HG03460 (cell line): Measurements from ENCODE around the gene LINGO3.
"Not testable (repeated sequence)": the region's sequence is repeated elsewhere in the genome, so short reads cannot be mapped to it uniquely, and the experiment has no call there.

Experiments
- ATAC-seq: cut with Tn5 transposase; IDR thresholded peaks from one replicate; pipeline ENCODE4 v1.9.1; 2021; ENCODE audit not compliant: unreplicated experiment

The LINGO3 gene

GRCh38 chr19:2283835-2284507 lies 24.0 kb downstream of the LINGO3 start:
- no peak for ATAC-seq

- ATAC-seq = no peak
Measured at GRCh38 chr19:2282862-2283237, 25.1 kb downstream of the LINGO3 start.

- ATAC-seq = no peak
Measured at GRCh38 chr19:2282062-2282861, 25.7 kb downstream of the LINGO3 start, which contains the start of gene PEAK3. Gene PEAK3 (minus strand): TSS chr19:2282175. CDS start chr19:2280931, 1,244 bp downstream.

- ATAC-seq = not testable (repeated sequence)
Measured at GRCh38 chr19:2281265-2282061, 26.5 kb downstream of the LINGO3 start.

GRCh38 chr19:2280633-2281264 lies 27.2 kb downstream of the LINGO3 start:
- no peak for ATAC-seq

DNA sequence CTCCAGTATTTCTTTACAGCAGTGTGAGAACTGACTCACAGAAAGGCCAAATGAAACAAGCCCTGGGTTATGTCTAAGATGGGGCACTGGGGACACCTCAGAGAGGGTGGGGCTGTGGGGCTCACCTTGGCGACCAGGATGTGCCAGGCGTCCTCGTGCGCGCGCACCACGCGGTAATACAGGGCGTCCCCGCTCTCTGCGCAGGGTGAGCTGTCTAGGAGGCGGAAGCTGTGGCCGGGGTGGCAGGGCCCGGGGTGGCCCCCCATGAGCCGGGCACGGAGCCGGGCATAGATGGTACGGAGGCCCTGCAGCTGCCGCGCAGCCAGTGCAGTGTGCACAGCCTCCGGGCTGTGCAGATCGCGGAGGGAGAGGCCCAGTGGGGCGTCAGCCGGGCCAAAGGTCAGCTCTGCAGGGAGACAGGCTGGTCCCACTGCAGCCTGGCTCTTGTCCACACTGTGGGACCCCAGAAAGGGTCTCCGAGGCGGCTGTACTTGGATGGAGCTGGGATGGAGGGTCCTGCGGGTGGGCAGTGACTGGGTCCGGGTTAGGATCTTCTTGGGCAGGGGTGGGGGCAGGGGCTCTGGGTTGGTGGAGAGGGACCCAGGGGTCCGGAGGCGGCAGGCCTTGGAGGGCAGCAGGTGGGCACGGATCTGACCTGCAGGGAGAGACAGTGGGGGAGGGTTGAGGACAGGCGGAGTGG lies 29.3 kb downstream of the LINGO3 start:
- no peak for ATAC-seq

GRCh38 chr19:2277138-2277537 lies 30.8 kb downstream of the LINGO3 start:
- ATAC-seq = no peak

- ATAC-seq = no peak
Measured at GRCh38 chr19:2276429-2276986, 31.4 kb downstream of the LINGO3 start.

DNA sequence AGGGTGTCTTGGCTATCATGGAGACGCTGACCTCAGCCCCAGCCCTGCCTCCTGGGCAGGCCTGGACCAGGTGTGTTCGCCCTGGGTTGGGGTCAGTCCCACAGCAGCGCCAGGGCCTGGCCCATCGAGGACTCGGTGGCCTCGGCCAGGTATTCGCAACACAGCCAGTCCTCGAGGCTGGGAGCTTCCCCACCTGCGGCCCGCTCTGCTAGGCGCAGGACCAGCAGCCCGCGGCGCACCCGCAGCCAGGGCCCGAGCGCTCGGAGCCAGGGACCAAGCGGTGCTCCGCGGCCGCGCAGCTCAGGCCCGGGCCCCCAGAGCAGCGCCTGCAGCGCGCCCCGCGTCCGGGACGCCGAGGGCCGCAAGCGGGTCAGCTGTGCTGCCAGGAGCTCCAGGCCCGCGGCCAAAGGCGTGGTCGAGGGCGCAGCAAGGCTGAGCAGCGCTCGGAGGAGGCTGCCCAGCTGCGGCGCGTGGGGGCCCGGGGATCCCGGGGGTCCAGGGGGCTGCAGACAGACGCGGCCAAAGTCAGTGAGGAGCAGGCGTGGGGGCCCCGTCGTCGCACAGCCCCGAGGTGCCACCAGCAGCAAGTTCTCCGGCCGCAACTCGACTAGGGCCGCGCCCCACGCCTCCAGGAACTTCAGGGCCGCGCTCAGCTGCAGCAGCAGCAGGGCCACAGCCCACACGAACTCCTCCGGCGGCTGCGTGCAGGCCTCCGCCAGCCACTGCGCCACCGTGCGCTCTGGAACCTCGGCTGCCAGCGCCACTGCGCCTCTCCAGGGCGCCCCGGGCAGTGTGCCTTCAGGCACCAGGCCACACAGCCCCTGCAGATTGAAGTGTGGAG lies 32.1 kb downstream of the LINGO3 start:
- no peak for ATAC-seq

GRCh38 chr19:2274931-2275535 lies 32.9 kb downstream of the LINGO3 start:
- ATAC-seq = no peak

- ATAC-seq = no peak
Measured at GRCh38 chr19:2274185-2274711, 33.7 kb downstream of the LINGO3 start.

DNA sequence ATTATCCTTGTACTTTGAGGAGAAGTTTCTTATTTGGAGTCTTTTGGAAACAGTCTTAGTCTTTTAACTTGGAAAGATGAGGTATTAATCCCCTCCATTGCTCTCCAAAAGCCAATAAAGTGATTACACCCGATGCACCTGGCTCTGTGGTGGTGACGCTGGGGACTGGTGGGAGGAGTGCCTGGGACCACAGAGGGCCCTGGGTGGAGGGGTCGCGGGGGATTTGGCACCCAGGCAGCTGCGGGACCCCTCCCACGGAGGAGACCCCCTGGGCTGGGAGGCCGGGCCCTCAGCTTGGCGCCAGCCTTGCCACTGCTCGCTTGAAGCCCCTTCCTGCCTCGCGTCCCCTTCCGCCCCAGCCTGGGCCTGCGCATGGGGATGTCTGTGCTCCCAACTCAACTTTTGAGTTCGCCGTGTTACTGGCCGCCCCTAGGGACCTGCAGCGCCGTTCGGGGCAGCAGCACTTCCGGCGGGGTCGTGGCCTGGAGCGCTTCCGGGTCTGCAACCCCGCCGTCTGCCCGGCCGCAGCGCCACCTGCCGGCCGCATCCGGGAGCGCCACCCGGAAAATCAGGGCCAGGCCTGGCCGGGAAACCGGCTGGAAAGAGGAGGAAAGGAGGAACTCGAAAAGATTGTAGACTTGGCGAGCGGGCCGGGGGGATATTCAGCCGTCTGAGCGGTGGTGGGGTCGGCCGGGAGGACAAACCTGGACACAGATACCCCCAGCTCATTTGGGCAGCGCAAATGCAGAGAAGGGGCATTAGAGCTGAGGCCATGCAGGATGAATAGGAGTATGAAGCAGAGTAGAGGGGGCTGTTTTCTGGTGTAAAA lies 34.4 kb downstream of the LINGO3 start:
- peak; percentile 32 for ATAC-seq

GRCh38 chr19:2271234-2272103 lies 36.5 kb downstream of the LINGO3 start:
- no peak for ATAC-seq

DNA sequence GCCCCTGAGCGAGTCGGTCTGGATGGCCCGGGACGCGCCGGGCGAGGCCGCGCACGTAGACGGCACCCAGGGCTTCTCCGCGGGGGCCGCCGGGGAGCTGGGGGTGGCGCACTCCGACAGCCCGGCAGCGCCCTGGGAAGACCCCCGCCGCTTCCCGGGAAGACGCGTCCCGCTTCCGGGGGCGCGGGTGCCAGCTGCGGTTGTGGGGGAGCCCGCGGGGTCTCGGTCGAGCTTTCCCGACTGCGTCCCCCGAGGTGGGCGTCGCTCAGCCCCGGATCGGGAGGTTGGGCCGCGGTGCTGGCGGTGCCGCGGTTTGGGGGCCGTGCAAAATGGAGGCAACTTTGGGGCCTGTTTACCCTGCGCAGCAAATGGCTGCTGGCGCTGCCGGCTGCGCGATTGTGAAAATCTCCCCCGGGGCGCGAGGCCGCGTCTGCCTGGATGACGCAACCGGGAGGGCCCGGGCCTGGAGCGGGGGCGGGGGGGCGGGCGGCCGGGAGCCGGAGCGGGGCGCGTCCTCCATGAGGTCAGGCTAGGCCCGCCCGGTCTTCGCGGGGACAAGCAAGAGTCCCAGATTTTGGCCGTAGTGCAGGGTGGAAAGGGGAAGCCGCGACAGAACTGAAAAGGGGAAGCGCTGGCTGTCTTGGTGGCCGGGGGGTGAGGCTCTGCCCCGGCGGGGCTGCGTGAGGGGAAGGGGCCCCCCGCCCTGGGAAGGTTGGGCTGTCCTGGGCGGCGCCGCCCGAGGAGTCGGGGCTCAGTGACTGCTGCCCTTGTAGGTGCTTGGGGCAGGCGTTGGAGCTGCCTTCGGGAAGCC lies 37.3 kb downstream of the LINGO3 start:
- no peak for ATAC-seq

DNA sequence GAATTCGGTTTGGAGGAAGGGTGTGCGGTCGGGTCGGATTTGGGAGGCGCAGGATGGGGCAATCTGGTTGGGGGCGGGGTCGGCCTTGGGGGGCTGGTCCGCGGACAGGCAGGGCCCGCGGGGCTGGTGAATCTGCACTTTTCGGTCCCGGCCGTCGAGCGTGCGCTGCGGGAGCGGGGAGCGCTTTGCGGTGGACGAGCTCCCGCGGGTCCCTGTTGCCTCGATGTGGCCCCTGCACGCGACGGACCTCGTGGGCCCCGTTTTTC lies 37.9 kb downstream of the LINGO3 start:
- ATAC-seq = no peak
